Bronchial epithelial cell (primary cell): Measurements from ENCODE around the gene ARHGAP22. TPM values are rescaled to one million over a fixed set of nuclear protein-coding genes. Genes with fewer than 3 reads are reported as not detected.

Experiments used
- DNase-seq: peaks from one replicate; pipeline ENCODE4 v3.0.0-alpha.2; 2010; ENCODE audit warnings: low read depth
- FAIRE-seq: peaks from 2 replicates; lab custom pipeline; 2011; peaks lifted over from hg19 to GRCh38; lab: Jason Lieb, UNC
- H3K27me3 ChIP-seq: 2 replicates; pipeline ENCODE4 v1.5.1; 2011; ENCODE audit warnings: low read length; ENCODE audit not compliant: control insufficient read depth, insufficient read depth
- H3K36me3 ChIP-seq: 2 replicates; pipeline ENCODE4 v1.5.1; 2011; ENCODE audit warnings: low read length; ENCODE audit not compliant: control insufficient read depth, insufficient read depth
- H3K4me3 ChIP-seq: 2 replicates; pipeline ENCODE4 v1.5.1; 2011; ENCODE audit warnings: mild to moderate bottlenecking, low read depth, low read length, control low read depth
- total RNA-seq: library from RNA; depleted of rRNA; stranded (reverse); fragments of >200 nt; gene quantifications from 2 replicates; pipeline ENCODE4 v1.2.1, GENCODE V29; 2014
- TF ChIP-seq, protein P1 (sequence below): IDR thresholded peaks from 2 replicates; pipeline ENCODE4 v1.5.1; 2011; ENCODE audit warnings: mild to moderate bottlenecking, moderate library complexity, low read length, control low read depth, inconsistent platforms; ENCODE audit not compliant: insufficient read depth, severe bottlenecking

Gene ARHGAP22
- total RNA-seq, 1 donor from 2014 or later = 9.0 TPM

DNA sequence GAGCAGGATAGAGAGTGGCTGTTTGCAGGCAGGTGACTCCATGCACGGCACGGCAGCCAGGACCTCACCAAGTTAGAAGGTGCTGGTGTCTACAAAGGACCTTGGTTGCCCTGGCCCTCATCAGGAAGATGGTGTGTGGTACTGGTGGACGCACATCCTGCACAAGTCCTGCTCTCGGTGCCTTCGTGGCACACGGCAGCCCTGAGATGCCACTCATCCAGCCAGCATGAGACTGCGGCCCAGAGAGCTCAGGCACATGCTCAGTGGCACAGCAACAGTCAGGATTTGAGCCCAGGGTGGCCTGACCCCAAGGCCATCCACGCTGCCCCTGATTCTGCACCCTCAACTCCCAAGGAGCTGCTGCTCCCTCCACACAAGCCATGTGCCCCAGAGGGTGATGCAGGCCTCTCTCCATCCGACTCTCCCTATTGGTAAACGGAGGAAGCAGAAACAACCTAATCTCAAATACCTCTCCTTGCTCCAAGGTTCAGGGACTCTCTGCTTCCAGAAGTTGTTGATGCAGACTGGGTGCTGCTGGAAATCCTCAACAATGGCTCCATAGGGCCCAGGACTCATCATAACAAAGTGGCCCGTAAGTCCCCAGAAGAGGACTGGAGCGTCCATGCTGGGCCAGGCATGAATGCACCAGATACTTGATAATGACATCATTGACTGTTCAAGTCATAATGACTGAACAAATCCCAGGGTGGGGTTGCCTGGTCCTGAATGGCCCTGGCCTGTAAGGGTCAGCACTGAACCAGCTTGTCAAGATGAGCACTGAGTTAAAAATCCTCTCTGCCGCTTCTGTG lies 93.6 kb downstream of the ARHGAP22 start:
- FAIRE-seq = peak; percentile 62
- no peak for DNase-seq
- TF ChIP-seq, protein P1, sequence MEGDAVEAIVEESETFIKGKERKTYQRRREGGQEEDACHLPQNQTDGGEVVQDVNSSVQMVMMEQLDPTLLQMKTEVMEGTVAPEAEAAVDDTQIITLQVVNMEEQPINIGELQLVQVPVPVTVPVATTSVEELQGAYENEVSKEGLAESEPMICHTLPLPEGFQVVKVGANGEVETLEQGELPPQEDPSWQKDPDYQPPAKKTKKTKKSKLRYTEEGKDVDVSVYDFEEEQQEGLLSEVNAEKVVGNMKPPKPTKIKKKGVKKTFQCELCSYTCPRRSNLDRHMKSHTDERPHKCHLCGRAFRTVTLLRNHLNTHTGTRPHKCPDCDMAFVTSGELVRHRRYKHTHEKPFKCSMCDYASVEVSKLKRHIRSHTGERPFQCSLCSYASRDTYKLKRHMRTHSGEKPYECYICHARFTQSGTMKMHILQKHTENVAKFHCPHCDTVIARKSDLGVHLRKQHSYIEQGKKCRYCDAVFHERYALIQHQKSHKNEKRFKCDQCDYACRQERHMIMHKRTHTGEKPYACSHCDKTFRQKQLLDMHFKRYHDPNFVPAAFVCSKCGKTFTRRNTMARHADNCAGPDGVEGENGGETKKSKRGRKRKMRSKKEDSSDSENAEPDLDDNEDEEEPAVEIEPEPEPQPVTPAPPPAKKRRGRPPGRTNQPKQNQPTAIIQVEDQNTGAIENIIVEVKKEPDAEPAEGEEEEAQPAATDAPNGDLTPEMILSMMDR = no peak
- Histone ChIP-seq H3K36me3 (no peaks in the 10 kb centered on the region), H3K27me3 (peaks cover 2% of the 10 kb centered on the region), H3K4me3 (no peak overlapping the region)

DNA sequence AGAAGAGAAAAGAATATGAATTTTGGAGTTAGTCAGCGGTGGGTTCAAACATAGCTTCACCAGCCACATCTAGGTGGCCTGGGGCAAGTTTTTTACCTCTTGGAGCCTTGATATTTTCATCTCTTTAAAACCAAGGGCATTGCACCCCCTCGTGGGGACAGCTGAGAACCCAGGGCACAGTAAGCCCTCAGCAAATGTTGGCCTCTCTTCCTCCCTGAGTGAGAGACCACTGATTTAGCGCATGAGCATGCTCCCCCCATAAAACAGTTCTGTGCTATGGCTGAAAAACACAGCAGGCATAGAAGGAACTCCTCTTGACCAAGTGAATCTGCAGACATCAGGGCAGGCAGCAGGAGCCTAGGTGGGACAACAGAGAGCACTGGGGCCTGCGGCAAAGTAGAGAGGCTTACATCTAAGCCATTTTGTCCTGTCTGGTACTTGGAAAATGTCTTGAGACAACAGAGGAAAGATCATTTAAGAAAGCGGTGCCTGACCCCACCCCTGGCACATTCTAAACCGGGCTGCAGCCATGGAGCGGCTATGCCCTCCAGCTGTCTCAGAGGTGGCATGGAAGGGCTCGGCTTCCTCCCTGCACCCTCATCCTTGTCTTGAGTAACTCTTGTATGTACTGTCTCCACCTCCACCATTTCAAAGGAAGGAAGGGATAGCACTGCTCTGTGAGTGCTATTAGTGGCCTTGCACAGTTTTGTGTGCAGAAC lies 94.7 kb downstream of the ARHGAP22 start:
- peaks cover 2% of the 10 kb centered on the region for H3K27me3 ChIP-seq
- no peaks in the 10 kb centered on the region for H3K36me3 ChIP-seq
- TF ChIP-seq, protein P1 = peak; percentile 42
- no peak for FAIRE-seq
- DNase-seq = peak; percentile 12
- no peak overlapping the region for H3K4me3 ChIP-seq

DNA sequence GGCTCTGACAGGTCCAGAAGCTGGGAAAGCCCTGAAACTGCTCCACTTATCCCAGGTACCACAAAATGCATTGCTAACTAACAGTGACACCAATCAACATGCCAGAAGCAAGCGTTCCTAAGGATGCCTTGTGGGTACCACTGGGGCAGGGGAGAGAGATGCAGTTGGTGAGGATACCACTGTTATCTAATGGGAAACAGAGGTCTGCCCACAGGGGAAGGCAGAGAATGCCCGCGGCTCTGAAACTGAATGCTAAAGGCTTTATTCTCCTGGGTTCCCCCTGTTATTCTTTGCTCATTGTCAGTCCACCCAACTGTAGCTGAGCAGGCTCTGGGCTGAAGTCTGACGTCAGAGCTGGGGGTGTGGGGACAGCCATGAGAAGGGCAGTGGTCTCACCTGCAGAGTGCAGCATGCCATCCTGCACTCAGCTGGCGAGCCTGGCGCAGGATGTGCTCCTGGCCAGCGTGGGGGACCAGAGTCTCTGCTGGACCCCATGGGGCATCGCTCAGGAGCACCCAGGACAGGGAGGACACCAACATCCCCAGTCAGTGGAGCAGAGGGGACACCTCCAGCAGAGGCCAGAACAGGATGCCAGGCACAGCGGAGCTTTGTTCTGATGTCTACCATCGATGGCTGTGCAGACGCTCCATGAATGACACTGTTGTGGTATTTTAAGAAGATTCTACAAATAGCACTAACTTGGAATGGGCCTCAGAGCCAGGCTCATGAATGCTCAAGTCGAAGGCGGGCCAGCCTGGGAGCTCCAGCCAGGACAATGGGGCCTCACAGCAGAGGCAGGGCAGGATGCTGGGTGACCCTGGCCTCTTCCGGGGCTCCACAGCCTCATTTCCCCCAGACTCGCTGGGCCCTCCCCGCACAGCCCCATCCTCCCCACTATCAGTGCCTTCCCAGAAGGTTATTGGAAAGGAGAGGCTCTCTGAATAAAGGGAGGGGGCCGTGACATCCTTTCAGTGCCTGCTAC lies 95.8 kb downstream of the ARHGAP22 start:
- H3K4me3 ChIP-seq = no peak overlapping the region
- DNase-seq (no peak), FAIRE-seq (no peak)
- peaks cover 2% of the 10 kb centered on the region for H3K27me3 ChIP-seq
- TF ChIP-seq, protein P1 = no peak
- H3K36me3 ChIP-seq = no peaks in the 10 kb centered on the region

DNA sequence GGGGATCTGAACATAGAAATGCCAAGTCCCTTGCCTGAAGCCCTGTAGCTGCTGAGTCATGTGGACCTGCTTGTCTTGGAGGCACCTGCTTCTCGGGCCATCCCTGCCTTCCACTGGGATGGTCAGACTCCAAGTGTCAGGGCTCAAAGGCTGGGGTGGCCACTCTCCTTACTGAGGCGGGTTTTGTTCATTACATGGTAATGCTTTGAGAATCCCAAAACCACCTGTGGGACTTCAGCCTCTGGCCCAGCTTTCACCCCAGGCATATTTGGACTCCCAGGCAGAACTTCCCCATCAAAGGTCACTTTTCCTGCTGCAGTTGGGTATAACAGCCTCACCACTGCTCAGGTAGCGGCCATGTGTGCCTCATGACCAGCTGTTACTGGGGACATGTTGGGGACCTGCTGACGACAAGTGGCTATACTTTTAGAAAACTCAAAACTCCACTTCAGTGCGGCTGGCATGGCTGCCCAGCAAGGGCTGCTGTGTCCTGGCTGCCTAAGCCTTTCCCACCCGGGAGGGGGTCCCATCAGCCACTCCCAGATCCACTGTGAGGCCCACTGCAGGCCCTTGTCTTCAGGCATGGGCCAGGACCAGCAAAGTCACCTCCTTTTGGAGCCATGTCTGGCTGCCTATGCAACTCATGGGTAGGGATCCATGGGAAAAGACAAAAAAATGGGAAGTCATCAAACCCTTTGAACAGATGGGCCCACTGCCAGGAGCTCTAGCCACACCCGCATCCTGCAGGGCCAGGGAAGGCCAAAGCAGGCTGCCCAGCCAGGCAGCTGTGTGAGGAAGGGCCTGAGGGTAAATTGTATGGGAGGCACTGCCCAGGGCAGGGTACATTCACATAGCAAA lies 96.7 kb downstream of the ARHGAP22 start:
- TF ChIP-seq, protein P1 = no peak
- FAIRE-seq (no peak), DNase-seq (no peak)
- Histone ChIP-seq H3K36me3 (no peaks in the 10 kb centered on the region), H3K27me3 (peaks cover under 1% of the 10 kb centered on the region), H3K4me3 (no peak overlapping the region)

DNA sequence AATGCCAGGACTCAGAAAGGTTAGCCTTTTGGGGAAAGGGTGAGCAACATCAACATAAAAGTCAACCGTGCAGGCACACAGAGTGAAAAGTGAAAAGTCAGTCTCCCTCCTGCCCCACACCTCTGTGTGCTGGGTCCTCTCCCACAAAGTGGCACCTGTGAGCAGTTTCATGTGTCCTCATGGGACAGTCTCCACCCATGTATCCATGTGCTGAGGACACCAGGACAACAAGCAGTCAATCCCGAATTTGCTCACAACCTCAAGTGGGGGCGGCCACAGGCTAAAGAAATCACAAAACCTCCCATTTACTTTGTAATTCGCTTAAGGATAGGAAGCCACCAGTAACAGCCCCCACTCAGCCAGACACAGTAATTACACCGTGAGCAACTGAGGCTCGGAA lies 97.4 kb downstream of the ARHGAP22 start:
- Histone ChIP-seq H3K27me3 (no peaks in the 10 kb centered on the region), H3K4me3 (no peak overlapping the region), H3K36me3 (no peaks in the 10 kb centered on the region)
- no peak for FAIRE-seq
- no peak for DNase-seq
- TF ChIP-seq, protein P1 = no peak
